A673 (cell line): ENCODE measurements around the gene ERFE. TPM values are rescaled to one million over a fixed set of nuclear protein-coding genes. Genes with fewer than 3 reads are reported as not detected.

Source experiments
- BruUV-seq: library from RNA; stranded (reverse); fragments of 400-500 nt; replicated peaks from 2 replicates; lab custom pipeline; 2021; lab: Mats Ljungman, UMichigan
- CTCF ChIA-PET: fragments of 300-600 bp; sonication (Branson Sonifier 250); formaldehyde crosslinking; loops from one replicate; lab custom pipeline; 2022; ENCODE audit warnings: antibody characterized with exemption; lab: Charles Lee
- POLR2A ChIA-PET: fragments of 300-600 bp; sonication (Branson Sonifier 250); formaldehyde crosslinking; loops from one replicate; lab custom pipeline; 2022; ENCODE audit warnings: antibody characterized with exemption; ENCODE audit not compliant: low non-redundant PET; lab: Charles Lee
- DNase-seq: peaks from one replicate; pipeline ENCODE4 v3.0.0-alpha.2; 2015; ENCODE audit warnings: low spot score
- H3K27ac ChIP-seq: fragments of 200-600 bp; sonication (generic); 2 replicates; pipeline ENCODE4 v1.5.1; 2016; ENCODE audit warnings: mixed run types, low read depth, mild to moderate bottlenecking, mixed read lengths, antibody characterized with exemption, low read length; ENCODE audit not compliant: poor library complexity, severe bottlenecking
- H3K27me3 ChIP-seq: fragments of 200-600 bp; sonication (generic); replicated peaks from 2 replicates; pipeline ENCODE4 v1.6.1; 2017; ENCODE audit warnings: mixed run types, low read depth, mild to moderate bottlenecking, mixed read lengths, antibody characterized with exemption, low read length; ENCODE audit not compliant: insufficient read depth, poor library complexity
- H3K36me3 ChIP-seq: fragments of 200-600 bp; sonication (generic); 2 replicates; pipeline ENCODE4 v1.6.1; 2016; ENCODE audit warnings: mixed run types, mild to moderate bottlenecking, mixed read lengths, antibody characterized with exemption, low read length; ENCODE audit not compliant: insufficient read depth, poor library complexity, severe bottlenecking
- H3K4me1 ChIP-seq: fragments of 200-600 bp; sonication (generic); 2 replicates; pipeline ENCODE4 v1.6.1; 2017; ENCODE audit warnings: mixed run types, mild to moderate bottlenecking, mixed read lengths, antibody characterized with exemption, low read length; ENCODE audit not compliant: insufficient read depth, poor library complexity, severe bottlenecking
- H3K4me3 ChIP-seq: fragments of 200-600 bp; sonication (generic); 2 replicates; pipeline ENCODE4 v1.5.1; 2016; ENCODE audit warnings: low read depth, mixed run types, mild to moderate bottlenecking, mixed read lengths, low read length; ENCODE audit not compliant: poor library complexity, severe bottlenecking
- H3K9me3 ChIP-seq: fragments of 200-600 bp; sonication (generic); 2 replicates; pipeline ENCODE4 v1.6.1; 2016; ENCODE audit warnings: mixed run types, low read depth, mild to moderate bottlenecking, mixed read lengths, antibody characterized with exemption, low read length; ENCODE audit not compliant: poor library complexity, severe bottlenecking
- EZH2 ChIP-seq: fragments of 200-600 bp; sonication (generic); IDR thresholded peaks from 2 replicates; pipeline ENCODE4 v1.6.1; 2017; ENCODE audit warnings: borderline replicate concordance, low read depth, mild to moderate bottlenecking, mixed read lengths, antibody characterized with exemption, low read length; ENCODE audit not compliant: poor library complexity, severe bottlenecking
- intact Hi-C: fragments of 100-400 bp; cut with micrococcal nuclease; formaldehyde crosslinking; loops from one replicate; pipeline ENCODE4 v1.10.0; 2022; ENCODE audit not compliant: unreplicated experiment
- total RNA-seq: library from RNA; stranded (reverse); gene quantifications from 2 replicates; pipeline ENCODE4 v1.2.3, GENCODE V29; 2021
- TF ChIP-seq, protein P1 (sequence below): fragments of 300-800, 200-600 bp; sonication (generic); conservative IDR thresholded peaks from 2 replicates; pipeline ENCODE4 v1.5.1; 2017; ENCODE audit warnings: low read depth, mild to moderate bottlenecking, antibody characterized with exemption, low read length, moderate library complexity, mixed read lengths

ERFE gene
- total RNA-seq, 1 experiment from 2014 or later, result 6.1 TPM

- Histone ChIP-seq H3K4me3 (no peak overlapping the region), H3K27ac (no peak overlapping the region), H3K36me3 (no peaks in the 10 kb centered on the region), H3K27me3 (no peaks in the 10 kb centered on the region), H3K4me1 (no peaks in the 10 kb centered on the region), H3K9me3 (no peaks in the 10 kb centered on the region)
- TF ChIP-seq, protein P1, sequence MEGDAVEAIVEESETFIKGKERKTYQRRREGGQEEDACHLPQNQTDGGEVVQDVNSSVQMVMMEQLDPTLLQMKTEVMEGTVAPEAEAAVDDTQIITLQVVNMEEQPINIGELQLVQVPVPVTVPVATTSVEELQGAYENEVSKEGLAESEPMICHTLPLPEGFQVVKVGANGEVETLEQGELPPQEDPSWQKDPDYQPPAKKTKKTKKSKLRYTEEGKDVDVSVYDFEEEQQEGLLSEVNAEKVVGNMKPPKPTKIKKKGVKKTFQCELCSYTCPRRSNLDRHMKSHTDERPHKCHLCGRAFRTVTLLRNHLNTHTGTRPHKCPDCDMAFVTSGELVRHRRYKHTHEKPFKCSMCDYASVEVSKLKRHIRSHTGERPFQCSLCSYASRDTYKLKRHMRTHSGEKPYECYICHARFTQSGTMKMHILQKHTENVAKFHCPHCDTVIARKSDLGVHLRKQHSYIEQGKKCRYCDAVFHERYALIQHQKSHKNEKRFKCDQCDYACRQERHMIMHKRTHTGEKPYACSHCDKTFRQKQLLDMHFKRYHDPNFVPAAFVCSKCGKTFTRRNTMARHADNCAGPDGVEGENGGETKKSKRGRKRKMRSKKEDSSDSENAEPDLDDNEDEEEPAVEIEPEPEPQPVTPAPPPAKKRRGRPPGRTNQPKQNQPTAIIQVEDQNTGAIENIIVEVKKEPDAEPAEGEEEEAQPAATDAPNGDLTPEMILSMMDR, result no peak
- no peak for TF ChIP-seq EZH2
- POLR2A ChIA-PET, result no interaction called here
- no TSS peak for BruUV-seq
- no peak for DNase-seq
- intact Hi-C loops, result no loop called here
- CTCF ChIA-PET, result no interaction called here
Observed at GRCh38 chr2:238155051-238155760, 3.6 kb upstream of the ERFE start.

DNA sequence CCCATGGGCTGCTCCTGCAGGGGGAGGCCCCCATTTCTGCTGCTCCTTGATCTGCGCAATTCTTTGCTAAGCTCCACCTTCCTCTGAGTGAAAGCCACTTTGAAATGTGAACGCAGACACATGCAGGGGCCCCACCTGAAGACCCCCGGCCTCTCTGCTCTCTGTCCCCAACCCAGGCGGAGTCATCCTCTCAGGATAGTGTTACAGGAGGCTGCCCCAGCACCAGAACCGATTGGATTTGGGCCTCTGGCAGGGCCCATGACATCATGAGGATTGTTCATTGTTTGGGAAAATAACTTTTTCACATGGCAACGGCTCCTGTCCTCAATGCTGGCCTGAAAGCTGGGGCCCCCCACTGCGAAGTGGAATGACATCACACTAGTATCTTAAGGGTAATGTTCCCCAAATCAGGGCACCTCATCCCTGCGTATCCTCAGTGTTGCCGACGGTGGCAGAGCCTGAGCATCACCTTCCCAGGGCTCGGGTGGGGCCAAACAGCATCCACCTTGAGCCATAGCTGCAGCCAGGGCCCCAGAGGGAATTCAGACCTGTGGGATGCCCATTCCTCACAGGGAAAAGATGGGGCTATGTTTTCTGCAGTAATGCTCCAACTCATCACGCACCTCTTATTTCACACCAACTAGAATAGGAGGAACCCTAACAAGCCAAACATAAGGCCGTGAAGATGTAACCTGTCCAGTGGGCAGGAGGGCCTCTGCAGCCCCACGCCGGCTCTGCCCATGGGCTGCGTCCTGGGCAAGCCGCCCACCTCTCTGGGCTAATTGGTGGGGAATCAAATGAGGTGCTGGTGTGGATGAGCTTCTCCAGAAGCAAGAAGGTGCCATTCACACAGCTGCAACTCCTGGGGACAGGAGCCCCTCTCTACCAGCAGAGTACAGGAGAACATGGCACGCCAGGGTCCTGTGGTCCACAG lies 2.7 kb upstream of the ERFE start:
- no peaks in the 10 kb centered on the region for H3K9me3 ChIP-seq
- H3K27me3 ChIP-seq, result no peaks in the 10 kb centered on the region
- ChIA-PET POLR2A (no interaction called here), CTCF (no interaction called here)
- DNase-seq, result no peak
- no peak overlapping the region for H3K4me3 ChIP-seq
- TF ChIP-seq, protein P1, result no peak
- no peaks in the 10 kb centered on the region for H3K4me1 ChIP-seq
- H3K27ac ChIP-seq, result no peak overlapping the region
- H3K36me3 ChIP-seq, result no peaks in the 10 kb centered on the region
- BruUV-seq, result no TSS peak
- intact Hi-C loops, result no loop called here

DNA sequence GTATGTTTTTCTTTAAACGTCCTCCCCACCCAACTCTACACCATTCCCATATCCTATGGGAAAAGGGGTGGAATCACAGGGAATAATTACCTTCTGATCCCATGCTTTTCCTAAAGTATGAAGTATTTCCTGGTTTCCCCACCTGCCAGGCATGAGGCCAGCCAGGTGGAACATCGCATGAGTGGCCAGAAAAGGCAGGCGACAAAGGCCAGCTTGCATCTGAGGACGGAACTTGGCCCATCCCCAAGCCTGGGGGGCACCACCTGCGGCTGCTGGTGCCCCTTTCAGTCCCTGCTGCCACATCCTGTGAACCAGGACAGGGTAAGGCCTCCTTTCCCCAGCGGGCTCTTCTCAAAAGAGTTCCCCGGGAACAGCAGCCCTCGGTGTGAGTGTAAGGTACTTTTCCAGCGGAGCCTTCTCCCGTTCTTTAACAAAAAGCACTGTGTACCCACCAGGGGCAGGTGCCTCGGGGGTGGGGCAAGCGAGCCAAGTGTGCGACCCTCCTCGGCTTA lies 1.2 kb upstream of the ERFE start:
- no peaks in the 10 kb centered on the region for H3K27me3 ChIP-seq
- ChIA-PET POLR2A (no interaction called here), CTCF (no interaction called here)
- no peaks in the 10 kb centered on the region for H3K9me3 ChIP-seq
- no peak overlapping the region for H3K27ac ChIP-seq
- TF ChIP-seq, protein P1, result no peak
- TF ChIP-seq EZH2, result no peak
- no peaks in the 10 kb centered on the region for H3K36me3 ChIP-seq
- BruUV-seq, result no TSS peak
- intact Hi-C loops, result no loop called here
- H3K4me1 ChIP-seq, result no peaks in the 10 kb centered on the region
- no peak for DNase-seq
- no peak overlapping the region for H3K4me3 ChIP-seq
